HG03378 (cell line): ENCODE data around the gene STARD8.
"Not testable (repeated sequence)": the region's sequence is repeated elsewhere in the genome, so short reads cannot be mapped to it uniquely, and the experiment has no call there.

Experiments used
- ATAC-seq: cut with Tn5 transposase; IDR thresholded peaks from one replicate; pipeline ENCODE4 v1.9.1; 2021; ENCODE audit warnings: mild to moderate bottlenecking, moderate library complexity; ENCODE audit not compliant: unreplicated experiment

The STARD8 gene

DNA sequence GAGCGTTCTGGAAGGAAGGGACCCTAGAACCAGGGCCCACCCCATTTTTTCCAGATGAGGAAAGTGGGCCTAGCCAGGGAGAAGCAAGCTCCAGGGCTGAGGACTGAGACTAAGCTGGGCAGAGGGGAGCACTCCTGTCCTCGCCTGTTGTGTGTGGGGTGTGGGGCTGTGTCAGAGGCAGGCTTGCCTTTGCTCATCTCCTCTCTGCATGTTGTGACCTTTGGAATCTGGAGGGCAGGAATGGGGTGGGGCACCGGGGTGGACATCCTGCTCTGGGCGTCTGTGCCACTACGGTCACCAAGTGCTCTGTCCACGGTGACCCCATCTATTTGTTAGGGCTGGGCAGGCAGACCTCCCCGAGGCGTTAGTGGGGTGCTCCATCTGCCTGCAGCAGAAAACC, 41.5 kb downstream of the STARD8 start:
- ATAC-seq: not testable (repeated sequence)

DNA sequence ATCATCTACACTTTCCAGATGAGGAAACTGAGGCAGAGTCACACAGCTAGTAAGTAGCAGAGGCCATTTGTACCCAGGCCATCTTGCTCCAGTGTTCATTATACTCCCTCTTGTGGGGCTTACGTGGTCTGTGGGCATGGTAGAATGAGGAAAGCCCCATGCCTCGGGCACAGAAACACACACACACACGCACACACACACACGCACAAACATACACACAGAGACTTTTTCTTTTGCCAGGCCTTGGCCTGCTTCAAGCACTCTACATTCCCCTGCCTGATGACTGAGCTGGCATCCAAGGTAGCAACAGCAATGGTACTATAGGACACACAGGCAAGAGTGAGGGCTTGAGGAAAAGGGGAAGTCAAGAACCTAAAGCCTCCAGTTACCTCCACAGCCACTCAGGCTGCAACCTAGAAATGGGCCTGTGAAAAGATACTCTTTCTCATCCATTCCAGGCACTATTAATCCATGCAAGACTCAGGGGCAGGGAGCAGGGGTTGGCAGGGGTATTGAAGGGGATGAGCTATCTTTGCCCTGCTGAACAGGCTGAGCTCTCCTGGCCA, 43.6 kb downstream of the STARD8 start:
- ATAC-seq: no peak

DNA sequence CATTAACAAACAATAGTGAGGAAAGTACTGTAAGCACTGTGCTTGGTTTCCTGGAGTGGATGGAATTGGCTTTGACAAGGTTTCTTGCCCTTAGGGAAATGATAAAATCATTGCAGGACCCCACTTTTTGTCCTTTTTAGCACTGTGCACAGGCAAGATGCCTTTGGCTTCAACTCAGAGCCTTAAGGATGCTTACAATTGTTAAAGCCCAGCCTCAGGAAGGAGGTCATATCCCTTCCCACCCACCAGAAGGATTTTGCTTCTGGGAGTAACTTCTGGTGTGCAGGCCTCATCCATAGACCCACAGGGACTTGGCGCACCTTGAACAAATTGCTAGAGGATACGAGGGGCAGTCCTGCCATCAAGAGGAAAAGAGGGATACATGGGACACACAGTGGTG, 44.5 kb downstream of the STARD8 start:
- no peak for ATAC-seq

DNA sequence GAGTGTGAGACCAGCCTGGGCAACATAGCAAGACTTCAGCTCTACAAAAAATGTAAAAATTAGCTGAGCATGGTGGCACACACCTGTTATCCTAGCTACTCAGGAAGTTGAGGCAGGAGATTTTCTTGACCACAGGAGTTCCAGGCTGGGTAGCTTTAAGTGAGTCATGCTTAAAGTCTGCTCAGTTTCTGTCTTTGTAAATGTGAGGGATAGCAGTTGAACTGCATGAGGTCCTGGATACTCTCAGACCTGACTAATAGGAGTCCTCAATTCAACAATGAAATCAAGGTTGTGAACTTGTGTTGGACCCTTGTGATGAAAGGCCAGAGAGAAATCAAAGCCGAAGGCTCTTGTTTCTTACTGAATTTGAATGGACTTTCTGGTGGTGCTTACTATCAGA, 45.2 kb downstream of the STARD8 start:
- ATAC-seq: no peak

DNA sequence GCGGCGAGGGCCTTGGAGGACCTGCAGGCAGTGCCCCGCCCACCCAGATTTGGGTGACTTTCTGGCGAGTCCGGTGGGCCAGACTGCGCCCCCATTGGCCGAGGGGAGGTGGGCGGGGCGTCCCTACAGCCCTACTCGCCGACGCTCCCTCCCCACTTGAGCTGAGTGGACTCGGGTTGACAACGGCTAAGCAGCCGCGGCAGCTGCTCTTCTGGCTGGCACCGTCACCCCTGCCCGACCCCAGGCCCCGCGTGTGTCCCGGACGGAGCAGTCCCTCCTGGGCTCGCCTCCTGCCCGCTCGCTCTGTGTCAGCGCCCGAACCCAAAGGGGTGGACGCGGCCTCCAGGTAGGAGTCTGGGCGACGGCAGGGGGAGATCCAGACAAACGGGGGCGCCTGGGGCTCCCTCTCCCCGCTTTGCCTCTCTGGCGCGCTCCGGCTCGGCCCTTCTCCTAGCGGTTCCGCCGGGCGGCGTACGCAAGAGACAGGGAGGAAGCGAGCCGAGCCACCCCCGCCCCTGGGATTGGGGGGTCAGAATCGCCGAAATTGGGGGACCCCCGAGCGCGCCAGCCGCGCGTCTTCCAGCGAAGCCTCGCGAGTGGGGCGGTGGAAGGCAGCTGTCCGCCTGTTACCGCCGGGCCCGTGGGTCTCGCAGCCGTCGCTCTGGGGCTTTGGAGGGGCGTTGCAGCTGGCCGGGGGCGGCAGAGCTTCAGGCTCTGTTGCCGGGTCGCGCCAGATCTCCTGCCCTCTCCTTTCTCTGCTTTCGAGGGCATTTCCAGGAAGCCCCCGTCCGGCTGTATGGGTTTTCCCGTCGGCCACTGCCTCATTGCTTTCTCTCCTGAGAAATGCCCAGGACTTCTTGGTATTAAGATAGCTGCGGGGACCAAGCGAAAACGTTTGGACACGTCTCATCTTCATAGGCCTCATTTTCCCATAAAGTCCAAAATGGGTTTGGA, 46.3 kb downstream of the STARD8 start:
- ATAC-seq: no peak

DNA sequence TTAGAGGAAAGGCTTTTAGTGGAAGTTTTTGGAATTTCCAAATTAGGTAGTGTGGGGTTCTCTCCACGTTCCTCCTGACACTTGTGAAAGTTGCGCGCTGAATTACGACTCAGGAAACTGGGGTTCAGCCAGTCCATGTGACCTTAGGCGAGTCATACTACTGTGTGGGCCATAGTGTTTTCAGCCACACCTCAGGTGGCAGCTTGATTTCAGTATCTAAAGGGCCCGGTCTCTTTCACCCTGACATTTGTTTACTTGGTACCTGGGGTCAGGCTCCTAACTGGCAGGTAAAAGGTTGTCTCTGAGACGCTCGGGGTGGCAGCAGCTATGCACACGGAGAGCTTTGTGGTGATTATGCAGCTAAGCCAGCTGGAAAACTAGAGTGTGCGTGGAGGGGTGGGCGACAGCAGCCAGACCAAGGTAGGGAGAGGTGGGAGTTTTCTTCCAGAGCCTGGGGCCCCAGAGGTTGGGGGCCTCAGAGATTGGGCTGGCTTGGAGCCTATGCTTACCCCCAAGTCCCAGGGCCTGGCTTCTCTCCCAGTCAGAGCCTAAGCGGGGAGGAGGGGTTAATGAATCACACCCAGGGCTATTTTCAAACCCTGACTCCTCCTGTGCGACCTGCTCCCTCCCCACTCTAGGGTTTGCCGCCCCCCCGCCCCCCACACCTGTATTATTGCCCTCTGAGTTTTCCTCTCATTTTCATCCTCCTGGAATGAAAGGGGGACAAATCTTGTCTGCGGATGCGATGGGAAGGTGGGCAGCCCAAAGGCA, 47.2 kb downstream of the STARD8 start:
- no peak for ATAC-seq

DNA sequence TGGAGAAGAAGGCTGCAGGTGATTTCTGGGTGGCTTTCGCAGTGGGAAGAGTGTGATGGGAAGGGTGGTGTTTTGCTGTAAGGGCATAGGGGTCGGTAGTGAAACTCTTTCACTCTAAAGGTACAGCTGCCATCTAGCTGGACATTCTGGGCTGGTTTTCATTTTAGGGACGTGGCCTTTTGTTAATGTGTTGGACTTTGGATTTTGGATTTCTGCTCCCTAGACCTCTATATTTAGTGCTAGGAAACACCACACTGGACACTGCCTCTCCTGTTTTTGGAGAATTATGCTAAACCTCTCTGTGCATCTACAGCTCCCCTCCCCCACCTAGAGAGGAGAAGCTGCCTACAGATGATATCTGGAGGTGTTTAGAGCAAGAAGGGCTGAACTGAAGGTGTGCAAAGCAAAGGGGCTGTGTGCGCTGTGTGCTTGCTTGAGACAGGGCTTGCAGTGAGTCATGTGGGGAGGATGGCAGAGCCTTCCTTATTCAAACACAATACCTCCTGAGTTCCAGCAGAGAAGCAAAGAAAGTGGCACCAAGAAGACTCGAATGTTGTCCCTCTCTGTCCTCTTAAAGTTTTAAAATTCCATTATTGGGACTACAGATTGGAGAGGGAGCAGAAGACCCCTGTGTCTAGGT, 47.9 kb downstream of the STARD8 start:
- ATAC-seq: no peak

DNA sequence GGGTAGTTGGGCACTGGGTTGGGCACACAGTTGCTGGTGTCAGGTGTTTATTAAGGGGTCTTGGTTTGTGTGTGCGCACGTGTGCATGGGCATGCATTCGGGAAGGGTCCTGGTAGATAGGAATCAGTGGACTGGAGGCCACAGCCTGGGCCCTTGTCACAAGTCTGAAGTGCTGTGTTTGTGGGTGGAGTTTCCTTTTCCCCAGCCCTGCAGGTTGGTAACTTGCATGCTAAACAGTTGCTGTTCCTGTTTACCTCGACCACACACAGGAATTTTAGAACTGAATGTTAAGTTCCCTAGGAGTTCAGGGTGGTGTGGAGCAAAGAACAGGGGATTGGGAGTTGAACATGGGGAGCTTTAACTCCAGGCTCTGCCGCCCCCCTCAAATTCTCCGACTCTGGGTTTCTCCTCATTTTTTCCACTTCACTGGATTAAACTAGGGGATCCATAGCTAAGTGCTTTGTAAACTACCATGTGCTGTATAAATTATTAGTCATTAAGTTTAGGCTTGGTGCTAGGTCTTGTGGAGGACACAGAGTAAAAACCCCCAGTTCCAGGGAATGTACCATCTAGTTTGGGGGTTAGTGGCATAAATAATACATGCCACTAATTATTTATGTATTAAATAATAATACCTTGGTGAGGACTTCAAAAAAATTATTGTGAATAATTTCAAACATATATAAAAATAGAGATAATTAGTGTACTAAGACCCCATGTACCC, 49.0 kb downstream of the STARD8 start:
- no peak for ATAC-seq

DNA sequence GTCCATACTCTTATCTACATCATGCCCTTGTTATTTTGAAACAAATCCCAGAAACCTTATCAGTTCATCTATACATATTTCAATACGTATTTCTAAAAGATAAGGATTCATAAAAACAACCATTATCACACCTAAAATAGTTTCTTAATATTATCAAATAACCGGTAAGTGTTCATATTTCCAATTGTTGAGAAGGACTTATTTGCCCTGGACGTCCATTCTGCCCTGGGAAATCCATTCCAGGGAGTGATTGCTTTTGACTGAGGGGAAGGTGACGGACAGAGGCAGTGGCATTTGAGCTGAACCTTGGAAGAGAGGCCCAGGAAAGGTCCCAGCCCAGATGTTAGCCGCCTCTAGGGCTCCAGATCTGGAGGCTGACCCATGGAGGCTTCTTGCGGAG, 49.6 kb downstream of the STARD8 start:
- ATAC-seq: no peak

DNA sequence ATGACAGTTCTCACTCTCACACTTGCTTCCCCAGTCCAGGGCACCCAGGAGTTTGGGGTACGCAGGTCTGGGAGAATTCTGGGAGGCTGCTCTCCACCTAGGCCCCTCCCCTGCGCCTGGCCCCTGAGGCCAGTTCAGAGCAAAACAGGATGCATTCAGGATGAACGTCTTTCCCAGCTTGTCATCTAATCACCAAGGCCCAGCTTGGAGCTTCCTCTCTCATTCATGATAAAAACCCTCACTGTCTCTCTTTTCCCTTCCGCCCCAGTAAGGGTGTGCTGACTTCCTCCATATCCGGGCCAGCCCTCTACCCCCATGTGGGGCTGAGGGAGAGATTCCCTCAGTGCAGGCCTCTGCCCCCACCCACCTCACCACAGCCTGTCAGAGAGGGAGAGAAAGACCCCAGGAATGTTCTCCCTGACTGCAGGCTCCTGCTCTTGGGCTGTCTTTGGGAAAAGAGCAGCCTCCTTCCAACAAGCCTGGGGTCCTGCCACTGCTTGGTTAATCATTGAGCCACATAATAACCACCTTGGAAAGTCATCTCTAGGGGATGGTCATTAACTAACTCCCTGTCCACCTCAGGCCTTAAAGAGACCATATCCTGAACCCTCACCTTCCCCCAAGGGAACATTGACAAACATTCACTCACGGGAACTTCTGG, 50.1 kb downstream of the STARD8 start:
- ATAC-seq: no peak

DNA sequence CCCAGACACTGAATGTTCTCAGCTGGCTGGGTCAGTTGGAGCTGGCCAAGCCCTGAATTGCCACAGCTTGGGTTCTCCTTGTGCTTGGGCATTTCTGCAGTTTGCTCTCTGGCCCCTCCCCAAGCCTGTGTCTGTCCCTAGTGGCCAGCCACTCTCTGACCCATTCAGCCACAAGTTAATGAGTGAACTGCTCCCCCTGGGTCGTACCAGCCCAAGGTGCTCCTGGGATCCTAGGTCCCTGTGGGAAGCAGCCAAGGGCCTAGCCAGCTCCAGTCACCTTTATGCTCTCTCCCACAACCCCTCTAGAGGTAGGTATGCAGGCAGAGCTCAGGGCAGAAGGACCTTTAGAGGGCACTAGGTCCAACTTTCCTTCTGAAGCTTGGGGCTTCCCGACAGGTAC, 51.5 kb downstream of the STARD8 start:
- ATAC-seq: no peak

DNA sequence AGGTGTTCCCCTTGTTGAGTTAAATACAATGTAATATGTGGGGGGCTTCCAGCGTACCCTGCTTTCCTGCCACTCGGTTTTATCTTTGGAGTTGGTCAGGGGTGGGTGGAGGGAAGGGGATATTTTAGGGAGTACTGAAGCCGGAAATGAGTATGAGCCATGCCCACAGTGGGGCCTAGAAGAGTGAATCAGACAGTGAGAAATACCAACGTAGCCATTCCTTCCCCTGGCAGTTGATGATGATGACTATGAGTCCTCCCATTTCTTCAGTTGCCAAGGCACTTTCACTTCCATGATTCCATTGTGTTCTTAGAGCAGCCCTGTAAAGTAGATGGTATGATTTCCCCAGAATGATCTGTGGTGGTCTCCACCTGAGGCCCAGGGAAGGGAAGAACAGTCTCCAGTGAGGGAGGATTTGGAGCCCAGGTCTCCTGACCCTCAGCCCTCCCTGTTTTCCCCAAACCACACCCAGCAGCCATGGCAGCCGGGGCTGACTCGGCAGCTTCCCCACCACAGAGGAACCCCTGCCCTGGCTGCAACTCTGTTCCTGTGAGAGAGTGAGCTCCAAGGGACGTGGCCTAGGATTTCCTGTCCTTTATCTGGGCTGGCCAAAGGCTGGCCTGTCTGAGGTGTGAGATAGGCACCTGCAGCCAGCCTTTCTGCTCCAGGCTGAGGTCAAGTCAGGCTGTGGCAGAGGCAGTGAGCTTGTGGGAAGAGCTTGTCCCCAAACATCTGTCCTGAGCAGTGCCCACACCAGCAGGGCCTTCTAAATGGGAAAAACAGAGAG, 52.7 kb downstream of the STARD8 start:
- no peak for ATAC-seq

DNA sequence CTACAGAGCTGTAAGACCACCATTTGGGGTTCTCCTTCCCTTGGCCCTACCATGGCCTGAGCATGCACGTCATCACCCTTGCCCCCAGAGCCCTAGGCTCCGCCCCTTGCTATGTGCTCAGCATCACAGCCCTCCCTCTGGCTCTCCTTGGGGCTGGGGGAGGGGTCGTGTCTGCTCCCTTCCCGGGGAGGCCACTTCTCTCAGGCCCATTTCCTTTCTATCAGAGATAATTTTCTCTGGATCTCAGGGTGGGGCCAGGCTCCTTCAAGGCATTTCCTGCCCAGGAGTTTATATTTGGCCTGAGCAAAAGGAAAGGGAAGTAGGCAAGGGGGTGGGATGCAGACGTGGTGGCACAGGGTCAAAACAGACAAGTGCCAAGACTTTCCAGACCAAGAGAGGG, 55.9 kb downstream of the STARD8 start:
- ATAC-seq: no peak

DNA sequence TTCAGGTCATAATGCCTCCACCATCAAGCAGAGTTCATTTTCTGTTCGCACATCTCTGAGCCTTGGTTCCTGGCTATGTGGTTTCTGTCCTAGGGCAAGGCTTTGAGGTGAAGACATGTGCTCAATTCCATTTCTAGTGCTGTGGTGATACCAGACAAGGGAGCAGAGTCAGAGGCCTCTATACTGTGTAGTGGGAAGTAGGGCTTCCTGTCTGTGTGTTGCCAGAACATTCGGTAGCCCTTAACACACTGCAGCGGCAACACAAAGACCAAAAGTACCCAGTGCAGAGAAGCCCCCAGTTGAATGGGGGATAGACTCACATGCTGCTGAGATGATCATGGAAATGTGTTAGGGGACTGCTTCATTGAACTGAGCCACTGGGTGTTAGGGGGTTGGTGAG, 56.4 kb downstream of the STARD8 start:
- ATAC-seq: no peak

DNA sequence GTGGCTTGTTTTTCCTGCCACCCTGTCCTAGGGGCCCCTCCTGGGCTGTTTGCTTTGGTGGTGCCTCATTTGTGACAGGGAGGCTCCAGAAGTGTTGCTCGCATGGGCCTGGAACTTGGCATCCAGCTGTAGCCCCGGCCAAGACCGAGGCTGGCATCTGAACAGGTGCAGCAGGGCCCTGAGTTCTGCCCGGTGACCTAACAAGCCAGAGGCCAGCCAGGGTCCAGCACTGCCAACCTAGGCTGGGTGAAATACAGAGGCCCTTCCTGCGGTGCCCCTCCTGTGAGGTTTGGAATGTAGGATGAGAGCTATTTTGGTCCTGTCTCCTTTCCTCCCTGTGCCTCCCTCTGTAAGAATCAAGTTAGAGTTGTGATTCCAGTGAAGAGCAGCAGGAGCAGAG, 58.5 kb downstream of the STARD8 start:
- ATAC-seq: no peak

DNA sequence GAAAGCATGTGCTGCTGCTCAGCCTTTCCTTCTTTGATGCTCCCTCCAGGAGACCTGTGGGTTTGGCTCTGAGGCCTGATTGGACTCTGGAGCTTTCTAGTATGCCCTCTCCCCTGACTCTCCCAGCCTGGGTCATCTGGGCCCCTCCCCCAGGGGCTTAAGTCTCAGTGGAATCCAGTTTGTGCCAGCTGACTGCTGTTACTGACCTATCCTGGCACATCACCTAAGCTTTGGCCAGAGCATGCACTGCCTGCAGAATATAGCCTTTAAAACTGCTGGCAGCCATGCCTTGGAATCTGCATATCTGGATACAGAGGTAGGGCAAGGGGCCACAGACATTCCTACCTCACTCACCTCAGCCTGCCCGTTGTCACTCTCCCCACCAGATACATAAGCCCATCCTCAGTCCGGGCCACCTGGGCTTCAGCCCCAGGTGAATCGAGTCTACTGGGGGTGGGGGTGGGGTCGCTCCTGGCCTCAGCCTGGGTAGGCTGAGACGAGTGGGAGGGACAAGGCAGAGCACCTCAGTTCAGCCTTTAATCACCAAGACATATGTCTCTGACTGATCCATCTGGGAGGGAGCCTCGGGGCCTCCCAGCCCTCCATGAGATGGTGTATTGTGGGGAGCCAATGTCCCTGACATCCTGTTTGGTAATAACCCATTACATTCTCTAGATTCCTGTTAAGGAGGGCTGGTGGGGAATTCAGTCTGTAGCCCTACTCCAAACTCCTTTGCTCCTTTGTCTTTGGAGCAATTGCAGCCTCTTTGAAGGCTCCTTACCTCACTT, 61.2 kb downstream of the STARD8 start:
- no peak for ATAC-seq

DNA sequence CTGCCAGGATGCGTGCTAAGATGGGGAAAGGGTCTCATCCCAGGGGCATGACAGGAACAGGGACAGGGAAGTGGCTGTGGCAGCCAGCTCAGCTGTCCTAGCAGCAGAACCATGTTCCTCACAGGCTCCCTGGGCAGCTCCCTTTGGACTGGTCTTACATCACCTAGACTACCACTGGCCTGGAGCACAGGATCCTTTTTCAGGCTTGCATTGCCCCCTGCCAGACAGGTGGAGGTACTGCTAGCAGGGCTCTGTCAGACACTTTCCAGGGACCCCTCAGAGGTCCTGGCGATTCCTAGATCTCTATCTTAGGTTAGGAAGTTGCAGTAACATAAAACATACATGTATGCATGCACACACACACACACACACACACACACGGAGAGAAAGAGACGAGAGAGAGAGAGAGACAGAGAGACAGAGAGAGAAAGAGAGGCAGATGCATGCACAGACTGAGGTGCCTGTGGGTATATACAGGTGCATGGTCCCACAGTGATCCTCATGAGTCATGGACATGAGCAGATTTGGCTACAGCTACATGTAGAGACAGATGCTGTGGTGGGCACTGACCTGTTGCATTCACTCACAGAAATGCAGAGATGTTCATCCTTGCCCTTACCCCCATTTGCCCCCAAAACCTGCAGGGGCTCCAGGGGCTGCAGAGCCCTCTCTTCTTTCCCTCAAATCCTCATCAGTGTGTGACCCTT, 63.6 kb downstream of the STARD8 start:
- peak; percentile 66 for ATAC-seq

DNA sequence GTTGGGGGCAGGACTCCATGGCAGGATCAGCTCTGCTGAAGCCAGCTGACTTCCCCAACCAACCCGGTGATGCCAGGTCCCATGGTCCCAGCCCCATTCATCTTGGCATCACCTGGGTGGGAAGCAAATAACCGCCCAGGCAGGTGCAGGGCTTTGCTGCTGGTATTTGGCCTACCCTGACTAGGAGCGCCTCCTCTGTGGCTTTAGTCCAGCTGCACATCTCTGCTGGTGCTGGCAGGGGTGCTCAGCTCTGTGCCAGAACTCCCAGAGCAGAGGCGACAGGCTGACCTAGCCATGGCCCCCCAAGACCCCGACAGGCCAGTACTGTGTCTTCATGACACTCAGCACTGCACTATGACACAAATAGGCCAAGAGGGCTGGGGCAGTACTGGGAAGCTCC, 64.4 kb downstream of the STARD8 start:
- ATAC-seq: no peak
